Measurements from ENCODE around the gene PLSCR4.
A peak's percentile ranks its signal among the peaks of the same experiment; 100 is the strongest.

Gene PLSCR4

GRCh38 chr3:146160321-146160963, 90.5 kb downstream of the PLSCR4 start:
- DNase-seq = peak; percentile 43

DNA sequence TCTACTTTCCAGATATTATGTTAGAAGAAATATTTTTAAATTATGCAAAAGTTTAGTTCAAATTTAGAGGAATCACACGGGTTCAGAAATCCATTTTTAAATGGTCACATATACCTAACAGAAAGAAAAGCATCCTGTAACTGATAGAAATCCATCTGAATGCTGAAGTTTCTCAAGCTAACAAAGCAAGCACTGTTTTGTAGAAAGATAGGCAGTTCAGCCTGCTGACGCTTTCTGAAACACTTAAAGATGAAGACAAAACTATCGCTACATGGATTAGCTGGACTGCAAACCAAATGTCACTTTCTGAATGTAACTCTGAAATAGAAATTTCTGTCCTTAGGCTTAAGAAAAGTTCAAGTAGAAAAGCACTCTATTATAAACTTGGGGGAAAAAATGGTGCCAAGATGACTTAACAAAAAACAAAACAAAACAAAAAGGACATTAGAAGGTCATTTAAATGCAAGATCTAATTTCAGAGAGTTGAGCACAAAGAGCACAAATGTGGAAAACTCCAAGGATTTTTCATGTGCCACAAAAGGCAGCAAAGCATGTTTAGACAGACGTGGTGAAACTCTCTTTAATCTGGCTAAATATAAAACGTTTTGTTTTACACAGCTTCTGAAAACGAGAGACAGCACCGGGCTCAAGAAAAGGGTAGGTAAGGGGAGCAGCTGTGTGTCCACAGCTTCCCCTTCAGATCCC, 91.1 kb downstream of the PLSCR4 start:
- DNase-seq = no peak

- no peak for DNase-seq
Measured at GRCh38 chr3:146159037-146159436, 91.9 kb downstream of the PLSCR4 start.

GRCh38 chr3:146157325-146158060, 93.4 kb downstream of the PLSCR4 start:
- DNase-seq = no peak

GRCh38 chr3:146156666-146157314, 94.1 kb downstream of the PLSCR4 start:
- no peak for DNase-seq

DNA sequence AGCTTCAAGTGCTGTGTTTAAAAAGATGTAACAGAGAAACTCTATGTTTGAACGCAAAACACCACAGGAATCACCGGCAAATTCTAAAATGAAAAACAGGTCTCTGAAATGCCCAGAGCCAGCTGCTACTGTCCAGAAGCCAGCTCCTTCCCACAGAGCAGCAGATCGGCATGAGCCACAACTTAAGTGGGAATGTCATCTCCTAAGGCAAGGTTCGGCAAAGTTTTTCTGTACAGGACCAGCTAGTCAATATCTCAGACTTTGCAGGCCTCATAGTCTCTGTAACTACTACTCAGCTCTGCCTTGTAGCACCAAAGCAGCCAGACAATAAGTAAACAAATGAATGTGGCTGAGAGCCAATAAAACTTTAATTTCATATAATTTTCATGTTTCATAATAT, 94.8 kb downstream of the PLSCR4 start:
- no peak for DNase-seq

GRCh38 chr3:146154995-146155394, 95.9 kb downstream of the PLSCR4 start:
- no peak for DNase-seq

GRCh38 chr3:146154316-146154715, 96.6 kb downstream of the PLSCR4 start:
- DNase-seq = no peak

GRCh38 chr3:146153429-146153828, 97.5 kb downstream of the PLSCR4 start:
- no peak for DNase-seq

- no peak for DNase-seq
Measured at GRCh38 chr3:146152834-146153233, 98.1 kb downstream of the PLSCR4 start.

- DNase-seq = no peak
Measured at GRCh38 chr3:146148468-146148931, 102.4 kb downstream of the PLSCR4 start.

- DNase-seq = no peak
Measured at GRCh38 chr3:146145642-146146041, 105.3 kb downstream of the PLSCR4 start.

- DNase-seq = no peak
Measured at GRCh38 chr3:146142757-146143156, 108.1 kb downstream of the PLSCR4 start.

Measured in KG1 (cell line).